Kidney (tissue), 22 donors: ENCODE results near the gene IZUMO2. TPM values are rescaled to one million over a fixed set of nuclear protein-coding genes. Genes with fewer than 3 reads are reported as not detected.

ENCODE experiments used
- DNase-seq, 5 donors: peaks; one replicate each; pipeline ENCODE4 v3.0.0-alpha.2; 2013 to 2020
- FAIRE-seq: peaks from 2 replicates; lab custom pipeline; 2012; peaks lifted over from hg19 to GRCh38; lab: Jason Lieb, UNC
- H3K27ac ChIP-seq, 2 donors: one replicate each; pipeline ENCODE4 v1.7.0; 2013; ENCODE audit warnings: low read depth in 2 of 2, low read length in 2 of 2, inconsistent platforms in 1 of 2
- H3K27me3 ChIP-seq: one replicate; pipeline ENCODE4 v1.7.1; 2013; ENCODE audit warnings: low read length, inconsistent platforms; ENCODE audit not compliant: control insufficient read depth, insufficient read depth
- H3K36me3 ChIP-seq, 3 donors: one replicate each; pipeline versions ENCODE4 v1.7.0 to v1.7.1; 2013; ENCODE audit warnings: low read length in 3 of 3, control low read depth in 1 of 3, inconsistent platforms in 1 of 3; ENCODE audit not compliant: insufficient read depth in 3 of 3, control insufficient read depth in 2 of 3
- H3K4me1 ChIP-seq, 3 donors: one replicate each; pipeline versions ENCODE4 v1.7.0 to v1.7.1; 2013; ENCODE audit warnings: low read length in 3 of 3, inconsistent platforms in 1 of 3, low read depth in 1 of 3; ENCODE audit not compliant: control insufficient read depth in 2 of 3, insufficient read depth in 2 of 3
- H3K4me3 ChIP-seq, 3 donors: one replicate each; pipeline versions ENCODE4 v1.7.0 to v1.8.1; 2013; ENCODE audit warnings: low read length in 3 of 3, control low read depth in 1 of 3, inconsistent platforms in 1 of 3
- H3K9ac ChIP-seq, 3 donors: one replicate each; pipeline versions ENCODE4 v1.7.0 to v1.7.1; 2013; ENCODE audit warnings: low read length in 3 of 3, control low read depth in 1 of 3, inconsistent platforms in 1 of 3
- H3K9me3 ChIP-seq, 3 donors: one replicate each; pipeline versions ENCODE4 v1.7.0 to v1.7.1; 2013; ENCODE audit warnings: low read length in 3 of 3, control low read depth in 1 of 3, inconsistent platforms in 1 of 3; ENCODE audit not compliant: control insufficient read depth in 2 of 3, insufficient read depth in 1 of 3
- CTCF ChIP-seq: IDR thresholded peaks from 3 replicates; pipeline ENCODE4 v1.5.1; 2012; ENCODE audit warnings: mild to moderate bottlenecking, moderate library complexity, borderline replicate concordance; ENCODE audit not compliant: insufficient read depth; ENCODE audit errors: extremely low read depth
- intact Hi-C: fragments of 100-400 bp; cut with DNase I; formaldehyde crosslinking; loops from one replicate; pipeline ENCODE4 v1.11.1; 2022
- long read RNA-seq, 10 donors: library from polyadenylated mRNA in 1 of 10; unstranded in 1 of 10; transcript quantifications; one replicate each; pipeline ENCODE4 v2.0.0 and lab custom pipeline, GENCODE V29; 2021 to 2026
- polyA plus RNA-seq: library from polyadenylated mRNA; stranded (reverse); fragments of 350-450 nt; fragmentation: Illumina TruSeq; extraction: RNeasy Lipid Tissue Mini Kit (QIAGEN cat#74804); gene quantifications from one replicate; pipeline ENCODE4 v1.2.3, GENCODE V29; 2014; ENCODE audit warnings: low read depth, low replicate concordance; ENCODE audit not compliant: insufficient read depth
- total RNA-seq: library from RNA; stranded (reverse); fragmentation: NEBNext Ultra II Directional; extraction: Animal tissue kit (Norgen Biotek cat#: 25700); gene quantifications from one replicate; pipeline ENCODE4 v1.2.1, GENCODE V29; 2021
- donor health status: control.
- donor health status: control.
- donor health status: control.
- donor health status: control.
- donor health status: control.
- donor health status: DM: yes; HTN: yes; CAD: no.
- donor health status: Normal renal cell carcinoma (clear cell type).

The IZUMO2 gene
- total RNA-seq (not detected), polyA plus RNA-seq (not detected)
- long read RNA-seq, donor 1 = 0 reads
- long read RNA-seq, donor 2 = 0 reads
- long read RNA-seq, donor 3 = 0 reads
- long read RNA-seq, donor 4 = 0 reads
- long read RNA-seq, donor 5 = 0 reads
- long read RNA-seq, donor 6 = 0 reads
- long read RNA-seq, donor 7 = 0 reads
- long read RNA-seq, donor 8 = 0 reads
- long read RNA-seq, donor 9 = 0 reads
- long read RNA-seq, donor 10 = 0 reads

- DNase-seq (peak in 4 of 5 donors; percentile 16 to 65 (median 38)), FAIRE-seq (no peak)
- no peaks in the 10 kb centered on the region for H3K27me3 ChIP-seq
- H3K4me3 ChIP-seq = no peak within 1 kb of the TSS
- H3K36me3 ChIP-seq = no peaks in the 10 kb centered on the region
- intact Hi-C loops = no loop called here
- H3K9ac ChIP-seq = no peak within 1 kb of the TSS
- no peaks in the 10 kb centered on the region for H3K4me1 ChIP-seq
- peaks cover 0 to 5% (median 0%) of the 10 kb centered on the region in 3 donors for H3K9me3 ChIP-seq
- no peak within 1 kb of the TSS for H3K27ac ChIP-seq
- no peak for TF ChIP-seq CTCF
Measured at GRCh38 chr19:50162988-50163387, at the start of gene IZUMO2. IZUMO2 (minus strand) TSS chr19:50163281; CDS start chr19:50163194, 87 bp downstream.

- Histone ChIP-seq H3K27me3 (no peaks in the 10 kb centered on the region), H3K9me3 (no peaks in the 10 kb centered on the region), H3K4me1 (no peaks in the 10 kb centered on the region), H3K4me3 (no peak overlapping the region), H3K27ac (no peak overlapping the region), H3K36me3 (no peaks in the 10 kb centered on the region), H3K9ac (no peak overlapping the region)
- no peak for TF ChIP-seq CTCF
- FAIRE-seq = no peak
- intact Hi-C loops = no loop called here
- no peak for DNase-seq
Measured at GRCh38 chr19:50210425-50210824, 47.3 kb upstream of the IZUMO2 start.

GRCh38 chr19:50209131-50209530 lies 46.0 kb upstream of the IZUMO2 start:
- intact Hi-C loops = no loop called here
- Histone ChIP-seq H3K36me3 (no peaks in the 10 kb centered on the region), H3K9me3 (no peaks in the 10 kb centered on the region), H3K27me3 (peaks cover 5% of the 10 kb centered on the region), H3K27ac (no peak overlapping the region), H3K4me1 (peaks cover 0 to 4% (median 0%) of the 10 kb centered on the region in 3 donors), H3K9ac (no peak overlapping the region), H3K4me3 (no peak overlapping the region)
- TF ChIP-seq CTCF = no peak
- DNase-seq (no peak), FAIRE-seq (no peak)

- Histone ChIP-seq H3K4me1 (peaks cover 0 to 8% (median 0%) of the 10 kb centered on the region in 3 donors), H3K9ac (no peak overlapping the region), H3K27ac (no peak overlapping the region), H3K9me3 (no peaks in the 10 kb centered on the region), H3K4me3 (no peak overlapping the region), H3K27me3 (peaks cover 8% of the 10 kb centered on the region), H3K36me3 (no peaks in the 10 kb centered on the region)
- TF ChIP-seq CTCF = no peak
- no peak for DNase-seq
- intact Hi-C loops = no loop called here
- FAIRE-seq = no peak
Measured at GRCh38 chr19:50207730-50208129, 44.6 kb upstream of the IZUMO2 start.
